HG03103 (cell line): ENCODE results near the gene IFT43.

ENCODE experiments used
- ATAC-seq: cut with Tn5 transposase; IDR thresholded peaks from one replicate; pipeline ENCODE4 v1.9.1; 2021; ENCODE audit warnings: low read depth; ENCODE audit not compliant: unreplicated experiment

Gene IFT43

DNA sequence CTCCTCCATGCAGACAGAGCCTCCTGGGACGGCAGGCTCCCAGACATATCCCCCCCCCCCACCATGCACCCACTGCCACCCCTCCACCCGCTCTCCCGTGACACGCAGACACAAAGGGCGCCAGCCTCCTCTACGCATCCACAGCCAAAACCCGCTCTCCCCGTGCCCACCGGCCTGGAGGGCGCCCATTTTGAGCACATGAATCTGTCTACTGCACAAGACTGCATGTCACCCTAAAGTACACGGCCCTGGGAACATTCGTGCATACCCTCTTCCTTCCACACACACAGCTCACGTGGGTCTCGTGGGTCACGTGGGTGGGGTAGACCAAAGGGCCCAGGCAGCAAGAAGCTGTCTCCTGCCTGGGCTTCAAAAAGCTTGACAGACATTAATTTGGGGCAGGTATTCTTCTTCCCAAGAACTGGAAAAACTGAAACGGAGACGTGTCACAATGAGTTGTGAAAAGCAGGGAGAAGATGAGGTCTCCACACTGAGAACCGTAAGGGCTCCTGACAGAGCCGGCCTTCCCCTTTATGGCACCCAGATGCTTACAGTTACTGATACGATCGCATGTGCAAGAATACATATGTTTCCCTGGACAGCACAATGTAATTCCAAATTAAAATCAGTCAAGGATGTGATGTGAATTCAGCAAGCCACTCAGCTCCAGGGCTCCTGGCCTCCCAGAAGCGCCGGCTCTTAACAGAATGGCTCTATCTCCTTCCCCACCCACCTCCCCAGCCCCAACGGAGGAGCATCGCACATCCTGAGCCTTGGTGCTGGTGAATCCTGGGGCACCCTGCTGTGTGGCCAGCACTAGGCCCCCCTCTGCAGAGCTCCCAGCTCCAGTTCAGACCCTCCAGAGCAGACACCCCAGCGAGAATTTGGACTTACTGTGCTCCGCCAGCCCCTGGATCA, 5.7 kb upstream of the IFT43 start:
- ATAC-seq: no peak

DNA sequence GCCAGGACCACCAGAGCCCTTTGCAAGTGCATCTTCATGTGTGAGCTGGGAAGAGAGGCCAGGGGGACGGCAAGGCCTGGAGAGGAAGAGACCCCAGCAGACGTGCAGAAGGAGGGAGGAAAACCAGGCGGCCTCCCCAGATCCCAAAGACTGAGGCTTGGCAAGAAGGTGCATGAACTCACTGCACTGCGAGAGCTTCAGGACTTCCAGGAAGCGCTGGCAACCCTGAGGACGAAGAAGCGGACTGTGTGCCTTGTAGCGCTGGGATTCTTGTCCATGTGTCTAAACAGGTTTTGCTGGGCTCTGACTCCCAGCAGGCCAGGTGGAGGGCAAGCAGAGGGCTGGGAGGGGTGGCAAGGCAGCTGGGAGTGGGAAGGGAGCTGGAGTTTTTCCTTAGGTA, 4.7 kb upstream of the IFT43 start:
- no peak for ATAC-seq

DNA sequence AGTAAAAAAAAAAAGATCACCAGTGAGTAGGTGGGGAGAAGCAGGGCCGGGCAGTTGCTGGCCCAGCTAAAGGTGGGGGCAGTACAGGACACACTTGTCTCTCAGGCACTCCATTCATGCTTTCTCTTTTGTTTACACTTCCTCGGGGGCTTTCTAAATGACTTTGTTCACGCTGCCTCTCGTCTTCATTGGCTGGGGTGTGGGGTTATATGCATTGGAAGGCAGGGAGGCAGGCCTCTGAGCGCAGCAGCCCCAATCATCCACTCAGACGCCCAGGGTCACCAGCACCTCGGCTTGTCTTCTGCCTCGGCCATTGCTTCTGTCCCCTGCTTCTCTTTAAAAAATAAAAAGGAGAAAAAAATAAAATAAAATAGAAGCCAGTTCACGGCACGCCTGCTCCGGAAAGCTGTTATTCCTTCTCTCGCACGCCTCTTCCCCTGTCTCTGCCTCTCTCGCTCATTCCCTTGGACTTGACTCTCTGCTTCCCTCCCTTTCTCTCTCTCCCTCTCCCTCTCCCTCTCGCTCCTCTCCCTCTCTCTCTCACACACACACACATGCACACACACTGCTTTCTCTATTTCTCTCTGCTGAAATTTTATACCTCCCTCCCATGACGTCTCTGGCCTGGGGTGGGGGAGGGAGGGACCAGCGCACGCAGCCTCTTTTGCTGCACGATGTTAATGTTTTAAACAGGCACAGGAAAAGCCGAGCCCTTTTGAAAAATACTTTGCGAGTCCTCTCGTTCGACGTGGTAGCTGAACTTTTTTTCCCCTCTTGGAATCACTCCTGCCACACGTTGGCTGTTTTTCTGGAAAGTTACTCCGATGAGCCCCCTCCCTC, 3.9 kb upstream of the IFT43 start, which contains the start of gene TGFB3:
Gene TGFB3 (minus strand): TSS at position 570 of the 840 bp plus-strand sequence. CDS start 1,102 bp downstream, outside the sequence.
- peak; percentile 40 for ATAC-seq

DNA sequence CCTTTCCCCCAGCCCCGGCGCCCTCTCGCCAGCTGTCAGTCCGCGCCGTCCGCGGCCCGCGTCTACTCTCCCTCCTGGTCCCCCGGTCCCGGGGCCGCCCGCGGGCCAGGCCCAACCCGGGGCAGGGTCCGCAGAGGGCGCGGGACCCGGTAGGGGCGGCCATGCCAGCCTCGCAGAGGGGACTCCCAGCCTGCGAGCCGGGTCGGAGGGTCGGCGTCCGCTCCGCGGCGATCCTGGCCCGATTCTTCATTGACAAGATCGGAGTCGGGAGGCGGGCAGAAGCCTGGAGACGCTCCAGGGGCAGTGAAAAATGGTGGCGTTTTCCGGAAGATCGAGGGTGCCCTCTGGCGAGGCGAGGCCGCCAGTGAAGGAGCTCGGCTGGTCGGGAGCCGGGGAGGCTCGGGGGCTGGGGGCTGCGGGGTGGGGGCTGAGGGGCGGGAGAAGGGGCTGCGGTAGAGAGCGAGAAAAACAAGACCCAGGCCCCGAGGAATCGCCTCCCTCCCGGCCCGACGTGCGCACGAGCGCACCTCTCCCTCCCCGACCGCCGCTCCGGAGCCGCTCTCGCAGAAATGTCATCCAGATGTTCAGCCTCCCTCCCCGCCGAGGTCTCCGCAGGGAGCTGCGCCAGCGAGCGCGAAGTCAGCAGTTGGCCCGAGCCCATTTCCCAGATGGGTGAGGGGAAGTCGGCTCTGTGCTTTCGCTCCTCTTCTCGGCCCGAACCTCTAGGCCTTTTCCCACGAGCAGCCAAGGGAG, 3.1 kb upstream of the IFT43 start:
- ATAC-seq: no peak

DNA sequence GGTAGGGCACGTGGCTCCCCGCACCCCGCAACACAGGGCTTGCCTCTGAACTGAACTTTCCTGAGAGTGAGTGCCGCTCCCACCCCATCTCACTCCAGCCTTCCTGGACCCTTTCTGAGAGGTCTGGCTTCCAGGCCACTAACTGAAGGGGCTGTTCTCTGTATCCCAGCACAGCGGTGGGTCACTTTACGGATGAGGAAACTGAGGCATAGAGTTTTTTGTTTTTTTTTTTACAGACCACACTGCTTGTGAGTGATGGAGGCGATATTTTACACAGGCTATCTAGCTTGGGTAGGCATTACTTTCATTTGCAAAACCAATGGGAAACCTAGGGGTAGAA, 2.6 kb upstream of the IFT43 start:
- ATAC-seq: no peak

DNA sequence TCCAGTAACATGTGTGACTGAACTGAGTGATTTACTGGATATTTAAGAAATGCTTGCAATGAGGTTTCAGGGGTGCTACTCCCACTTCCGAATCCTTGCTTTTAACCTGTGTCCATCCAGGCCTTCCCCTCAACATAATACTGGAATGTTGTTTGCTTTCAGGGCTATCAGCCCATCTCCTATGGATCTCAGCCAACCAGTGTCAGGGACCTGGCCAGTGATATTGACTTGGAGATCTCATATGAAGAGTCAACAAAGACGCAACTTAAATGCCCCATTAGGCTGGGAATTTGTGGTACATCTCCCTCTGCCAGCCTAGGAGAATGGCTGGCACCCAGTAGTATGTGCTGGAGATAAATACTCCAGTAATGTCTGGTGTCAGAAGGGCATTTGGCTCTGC, 889 bp upstream of the IFT43 start:
- no peak for ATAC-seq

DNA sequence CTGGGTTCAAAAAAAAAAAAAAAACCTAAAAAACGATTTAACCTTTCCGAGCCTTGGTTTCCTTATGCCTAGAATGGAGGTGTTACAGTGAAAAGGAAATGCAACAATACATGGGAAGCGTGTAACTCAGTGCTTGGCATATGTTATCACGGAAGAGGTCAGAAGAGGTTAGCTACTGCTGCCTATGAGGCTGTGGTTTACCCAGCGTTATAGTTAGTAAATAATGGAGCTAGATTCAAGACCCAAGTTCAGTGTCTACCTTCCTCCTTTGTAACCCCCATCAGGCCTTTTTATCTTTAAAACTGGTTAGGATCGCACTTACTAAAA, 839 bp downstream of the IFT43 start:
- ATAC-seq: no peak

DNA sequence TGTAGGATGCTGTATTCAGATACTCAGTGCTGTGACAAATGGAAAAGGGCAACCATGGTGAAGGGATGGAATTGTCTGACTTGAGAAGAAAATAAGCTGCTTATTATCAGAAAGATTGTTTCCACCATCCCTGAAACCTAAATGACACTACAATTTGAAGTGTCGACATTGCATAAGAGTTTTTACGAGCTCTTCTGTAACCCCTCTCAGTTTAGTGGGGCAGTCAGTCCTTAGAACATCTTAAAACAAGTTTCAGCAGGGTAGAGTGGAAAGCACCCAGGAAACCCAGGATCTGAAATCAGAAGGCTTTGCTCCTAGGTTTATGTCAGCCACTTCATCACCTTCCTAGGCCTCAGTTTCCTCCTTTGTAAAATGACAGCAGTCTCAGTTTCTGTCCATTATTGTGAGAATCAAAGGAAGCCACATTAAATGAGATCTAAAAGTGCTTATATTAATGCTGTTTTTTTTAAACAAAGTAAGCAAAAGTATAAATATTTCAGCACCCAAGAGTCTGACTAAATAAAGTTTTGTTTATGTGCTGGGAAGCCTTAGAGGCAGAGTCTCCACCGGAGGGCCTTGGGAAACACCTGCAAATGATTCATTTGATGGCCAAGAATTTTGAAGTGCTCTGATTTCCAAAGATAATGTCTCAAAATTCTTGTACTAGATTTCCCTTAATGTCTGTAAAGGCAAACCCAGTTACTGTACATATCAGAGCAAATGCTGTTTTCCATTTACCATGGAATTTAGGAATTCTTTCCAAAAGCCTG, 1.8 kb downstream of the IFT43 start:
- no peak for ATAC-seq

DNA sequence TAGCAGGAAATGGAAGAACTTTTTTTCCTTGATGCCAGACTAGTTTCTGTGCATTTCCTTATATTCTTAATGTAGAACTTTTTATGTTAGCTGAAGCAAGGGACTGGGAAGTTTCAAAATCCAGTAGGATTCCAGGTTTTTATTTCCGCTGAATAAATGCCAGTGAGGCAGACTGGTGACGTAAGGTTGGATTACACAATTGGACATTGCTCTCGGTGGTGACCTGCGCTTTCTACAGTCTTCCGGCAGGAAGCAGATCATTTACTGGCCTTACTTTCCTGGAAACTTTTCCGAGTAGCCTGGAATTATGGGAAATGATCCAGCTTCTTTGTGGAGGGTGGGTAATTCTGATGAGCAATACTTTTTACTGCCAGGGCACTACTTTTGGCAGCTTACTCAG, 3.6 kb downstream of the IFT43 start:
- ATAC-seq: no peak

DNA sequence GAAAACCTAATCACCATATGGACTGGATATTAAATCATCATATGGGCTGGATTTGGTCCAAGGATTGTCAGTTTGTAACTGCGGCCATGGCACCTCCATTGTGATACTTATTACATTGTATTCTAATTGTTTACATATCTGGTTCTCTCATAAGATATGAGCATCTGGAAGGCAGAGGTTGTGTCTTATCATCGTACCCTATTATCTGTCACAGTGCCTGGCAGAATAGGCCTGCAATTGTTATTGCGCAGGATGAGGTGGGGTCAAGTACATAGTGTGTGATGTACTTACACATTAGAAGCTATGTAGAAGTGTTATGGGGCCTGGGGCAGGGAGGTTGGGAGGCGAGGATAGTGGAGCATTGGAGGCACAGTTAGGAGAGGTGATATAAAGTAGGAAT, 4.7 kb downstream of the IFT43 start:
- ATAC-seq: no peak

DNA sequence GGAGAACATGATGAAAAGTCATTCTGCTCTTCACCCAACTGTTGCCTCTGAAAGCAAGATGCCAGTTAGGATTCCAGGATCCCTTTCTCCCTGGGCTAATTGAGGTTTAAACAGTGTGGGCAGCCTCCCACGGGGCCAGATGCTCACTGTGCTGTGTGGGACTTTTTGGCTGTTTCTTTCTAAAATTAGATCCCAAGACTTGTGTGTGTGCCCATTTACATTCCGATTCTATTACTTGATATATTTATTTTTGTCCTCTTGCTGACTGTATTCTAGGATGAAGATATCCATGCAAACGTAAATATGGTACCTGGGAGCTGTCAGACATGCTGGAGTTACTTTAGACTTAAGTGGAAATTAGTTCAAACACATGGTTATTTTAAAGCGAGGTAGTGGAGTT, 6.2 kb downstream of the IFT43 start:
- no peak for ATAC-seq

DNA sequence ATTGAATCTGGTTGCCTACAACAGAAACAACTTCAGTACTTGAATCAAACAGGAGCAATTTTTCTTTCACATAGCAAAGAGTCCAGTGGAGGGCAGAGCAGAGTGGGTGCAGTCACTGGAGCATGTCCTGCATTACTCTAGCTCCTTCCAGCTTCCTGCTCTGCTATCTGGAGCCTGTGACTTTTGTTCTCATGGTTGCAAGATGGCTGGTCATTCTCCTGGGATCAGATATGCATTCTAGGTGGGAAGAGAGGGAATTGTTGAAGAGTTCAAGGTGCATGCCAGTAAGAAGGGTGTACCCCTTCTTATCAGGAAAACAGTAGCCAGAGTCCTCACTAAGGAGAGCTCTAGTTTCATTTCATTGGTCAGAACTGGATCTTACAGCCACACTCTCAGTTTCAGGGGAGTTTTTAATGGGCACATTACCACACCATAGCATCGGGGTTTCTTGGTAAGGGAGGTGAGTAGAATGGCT, 8.0 kb downstream of the IFT43 start:
- ATAC-seq: no peak

DNA sequence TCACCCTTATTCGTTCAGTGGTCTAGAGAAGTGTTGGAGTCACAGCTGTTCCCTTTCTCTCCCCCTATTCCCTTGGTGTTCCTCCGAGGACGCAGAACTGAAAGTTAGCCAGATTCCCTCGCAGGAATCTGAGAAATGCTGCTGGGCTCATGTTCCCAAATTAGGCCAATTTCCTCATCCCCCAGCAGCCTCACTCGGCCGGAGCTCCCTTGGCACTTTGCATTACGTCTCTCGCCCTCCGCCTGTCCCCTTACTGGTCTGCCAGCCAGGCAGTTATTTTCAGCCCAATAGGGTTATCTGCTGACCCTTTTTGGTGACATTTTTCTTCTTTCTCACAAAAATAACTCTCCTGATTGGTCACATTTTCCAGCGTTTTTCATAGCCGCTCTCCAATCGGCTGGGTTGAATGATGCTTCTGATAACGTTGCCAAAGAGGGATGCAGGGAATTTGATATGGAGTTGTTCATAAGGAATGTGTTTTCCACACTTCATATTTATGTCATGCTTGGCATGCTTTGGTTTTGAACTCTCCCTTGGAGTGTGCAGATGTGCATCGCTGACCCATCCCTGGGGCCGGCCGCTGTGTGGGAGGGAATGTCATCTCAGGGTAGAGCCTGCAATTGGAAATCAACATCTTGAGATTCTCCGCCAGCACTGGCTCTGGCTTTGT, 9.9 kb downstream of the IFT43 start:
- ATAC-seq: no peak

DNA sequence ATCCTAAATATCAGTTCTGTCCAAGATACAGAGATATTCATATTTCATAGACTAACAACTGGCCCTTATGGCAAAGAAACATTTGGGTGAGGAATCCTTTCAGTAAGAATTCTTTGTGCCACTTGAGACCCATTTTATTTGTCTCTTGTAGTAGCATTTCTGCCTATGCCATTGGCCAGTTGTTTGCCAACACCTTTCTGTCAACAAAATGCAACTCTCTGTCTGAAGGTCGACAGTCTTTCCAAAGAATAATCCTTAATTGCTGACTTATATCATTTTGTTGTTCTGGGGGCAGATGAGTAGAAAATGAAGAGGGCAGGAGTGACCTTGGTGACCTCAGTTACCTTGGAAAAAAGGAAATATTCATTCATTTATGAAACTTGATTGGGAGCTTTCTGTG, 10.9 kb downstream of the IFT43 start:
- no peak for ATAC-seq

DNA sequence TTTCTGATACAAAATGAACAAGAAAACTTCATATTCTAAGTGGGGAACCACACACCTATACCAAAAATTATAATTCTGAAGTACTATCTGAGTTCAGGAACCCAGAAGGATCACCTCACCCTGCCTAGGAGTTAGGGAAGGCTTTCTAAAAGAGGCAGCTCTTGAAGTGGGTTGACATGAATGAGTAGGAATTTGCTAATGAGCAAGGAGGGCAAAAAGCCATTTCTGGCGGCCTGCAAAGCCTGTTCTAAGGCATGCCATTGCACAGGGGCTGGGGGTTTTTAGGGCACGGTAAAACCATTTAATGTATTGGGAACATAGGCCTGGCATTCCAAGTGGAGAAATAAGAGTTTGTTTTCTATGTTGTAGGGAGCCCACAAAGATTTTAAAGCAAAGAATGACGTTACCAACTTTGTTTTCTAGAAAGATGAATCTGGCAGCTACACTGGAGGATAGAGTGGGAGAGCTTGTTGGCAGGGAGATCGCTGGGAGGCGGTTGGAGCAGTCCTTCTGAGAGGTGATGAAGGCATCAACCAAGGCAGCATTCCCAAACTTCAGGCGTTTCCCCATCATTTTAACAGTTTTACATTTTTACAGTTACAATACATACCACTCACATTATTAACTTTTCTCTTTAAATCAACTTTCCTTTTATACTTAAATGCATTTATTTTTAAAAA, 14.1 kb downstream of the IFT43 start:
- ATAC-seq: no peak

DNA sequence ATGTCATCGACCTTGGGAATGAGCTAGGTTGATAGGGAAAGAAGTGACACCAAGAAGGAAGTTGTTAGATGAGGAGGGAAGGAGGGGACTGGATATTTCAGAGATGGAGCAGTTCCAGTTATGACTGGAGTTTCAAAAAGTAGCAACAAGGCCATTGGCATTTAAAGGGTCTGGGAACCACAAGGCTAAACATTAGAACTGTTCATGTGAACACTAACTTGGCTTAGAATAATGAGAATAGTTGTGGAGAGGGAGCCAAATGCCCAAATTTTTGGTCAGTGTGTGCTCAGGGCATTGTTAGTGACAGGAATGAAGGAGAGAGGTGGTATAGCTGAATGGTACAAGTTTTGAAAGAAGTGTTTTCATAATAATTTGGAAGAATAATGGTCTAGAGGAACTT, 16.8 kb downstream of the IFT43 start:
- no peak for ATAC-seq

DNA sequence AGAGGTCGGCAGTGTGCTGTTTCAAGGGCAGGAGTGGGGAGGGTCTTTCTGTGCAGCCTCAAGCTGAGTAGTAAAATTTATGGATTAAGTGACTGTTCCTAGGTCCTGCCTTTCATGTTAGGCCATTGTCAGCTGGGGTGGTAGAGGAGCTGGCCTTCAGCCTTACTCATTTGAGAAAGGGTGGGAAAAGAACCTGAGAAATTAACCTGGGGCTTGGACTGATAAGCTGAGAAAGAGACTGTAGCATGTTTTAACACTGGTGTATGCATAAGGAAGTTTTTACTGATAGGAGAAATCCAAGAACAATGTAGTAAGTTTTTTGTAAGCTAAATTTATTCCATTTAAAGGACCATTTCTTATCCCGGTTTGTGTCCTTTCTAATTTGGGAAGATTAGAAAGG, 20.7 kb downstream of the IFT43 start:
- ATAC-seq: no peak

DNA sequence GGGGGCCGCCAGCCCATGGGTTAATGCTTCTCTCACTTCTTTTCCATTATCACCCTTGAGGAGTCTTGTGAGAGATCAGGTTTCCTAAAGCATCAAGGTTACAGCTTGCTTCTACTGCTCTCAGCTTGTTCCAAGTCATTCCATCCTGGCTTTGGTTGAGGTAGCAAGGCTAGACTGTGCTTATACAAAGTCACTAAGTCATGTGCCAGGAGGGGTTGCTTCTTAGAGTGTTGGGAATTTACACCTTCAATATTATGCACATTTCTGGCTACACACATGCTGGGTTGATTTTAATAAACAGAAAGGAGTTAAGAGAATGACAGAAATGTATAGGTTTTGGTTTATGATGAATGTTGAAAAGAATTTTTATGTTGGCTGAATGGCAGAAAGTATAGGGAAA, 21.8 kb downstream of the IFT43 start:
- ATAC-seq: no peak

DNA sequence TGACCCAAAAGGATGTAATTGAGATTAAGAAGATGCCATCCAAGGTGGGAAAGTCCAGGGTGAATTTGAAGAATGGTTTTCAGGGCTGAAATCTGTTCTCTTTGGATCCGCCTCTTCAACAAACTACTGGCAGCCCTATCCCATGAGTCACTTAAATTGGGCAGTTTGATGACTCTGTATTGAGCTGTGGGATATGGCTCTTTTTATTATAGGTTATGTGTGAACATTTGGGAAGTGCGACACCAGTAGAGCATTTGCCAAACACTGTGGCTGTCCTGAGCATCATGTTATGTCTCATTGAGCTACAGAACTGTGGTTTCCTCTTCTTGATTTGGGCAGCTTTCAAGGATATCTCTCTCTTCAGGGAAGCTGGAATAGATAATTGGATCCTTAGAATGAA, 22.3 kb downstream of the IFT43 start:
- no peak for ATAC-seq
